ENCODE measurements around the gene ATP6V1G1.

DNA sequence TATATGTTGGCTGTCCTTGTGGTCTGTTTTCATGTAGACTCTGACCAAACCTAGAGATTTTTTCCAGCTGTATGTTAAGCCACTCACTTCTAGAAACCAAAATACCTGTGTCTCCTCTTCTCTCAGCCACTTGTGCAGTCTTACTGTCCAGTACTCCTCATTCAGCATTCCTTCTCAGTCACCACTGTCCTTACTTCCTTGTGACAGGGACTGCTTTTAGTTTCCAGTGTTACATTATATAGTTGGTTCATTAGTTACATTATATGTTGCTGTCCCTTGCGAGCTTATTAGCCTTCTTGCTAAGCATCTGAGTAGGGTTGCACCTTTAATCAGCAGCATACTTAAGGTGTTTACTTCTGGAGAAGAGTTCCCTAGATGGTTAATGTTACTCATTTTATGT, 4.3 kb downstream of the ATP6V1G1 start:
- TF ChIP-seq YY1 (IDR thresholded peaks at IDR 0.05; ENCODE audit: insufficient read depth, insufficient read length) = no peak
- no peak for TF ChIP-seq ZNF274 (IDR thresholded peaks at IDR 0.05; ENCODE audit: low read depth, low read length)
- no peak for TF ChIP-seq SUZ12 (IDR thresholded peaks at IDR 0.05; ENCODE audit: extremely low read depth, insufficient read depth, insufficient read length)
